ENCODE data around the gene SSNA1.
A peak's percentile ranks its signal among the peaks of the same experiment; 100 is the strongest.

SSNA1 gene

GRCh38 chr9:137168904-137169856, 19.3 kb upstream of the SSNA1 start:
- no peak for DNase-seq

- DNase-seq = no peak
Observed at GRCh38 chr9:137169896-137170358, 18.5 kb upstream of the SSNA1 start, which contains the start of gene LRRC26. TSS of gene LRRC26 (minus strand) at chr9:137170051. CDS start at chr9:137169943, 108 bp downstream.

DNA sequence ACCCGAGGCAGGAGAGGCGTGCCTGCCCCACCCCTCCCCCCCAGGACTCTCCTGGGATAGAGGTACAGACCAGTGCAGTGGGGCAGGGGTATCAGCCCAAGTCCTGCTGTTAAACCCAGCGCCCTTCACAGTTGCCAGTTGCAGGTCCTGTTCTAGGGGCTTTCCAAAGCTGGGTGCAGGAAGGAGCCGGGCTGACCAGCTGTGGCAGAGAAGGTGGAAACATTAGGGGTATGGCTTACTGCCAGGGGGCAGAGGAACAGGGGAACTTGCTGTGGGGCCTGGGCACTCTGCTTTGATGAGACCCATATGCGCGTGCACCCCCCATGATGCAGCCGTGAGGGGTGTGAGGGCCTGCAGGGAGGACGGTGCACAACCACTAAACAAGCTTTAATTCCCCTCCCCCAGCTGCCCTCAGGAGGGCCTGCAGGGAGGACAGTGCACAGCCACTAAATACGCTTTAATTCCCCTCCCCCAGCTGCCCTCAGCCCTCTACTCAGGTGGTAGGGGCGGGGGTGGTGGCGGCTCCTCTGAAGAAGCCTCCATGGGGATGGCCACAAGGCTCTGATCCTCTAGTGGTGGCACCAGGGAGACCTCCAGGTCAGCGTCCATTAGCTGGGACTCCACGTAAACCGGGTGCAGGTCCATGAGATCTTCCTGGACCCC, 17.9 kb upstream of the SSNA1 start:
- no peak for DNase-seq

DNA sequence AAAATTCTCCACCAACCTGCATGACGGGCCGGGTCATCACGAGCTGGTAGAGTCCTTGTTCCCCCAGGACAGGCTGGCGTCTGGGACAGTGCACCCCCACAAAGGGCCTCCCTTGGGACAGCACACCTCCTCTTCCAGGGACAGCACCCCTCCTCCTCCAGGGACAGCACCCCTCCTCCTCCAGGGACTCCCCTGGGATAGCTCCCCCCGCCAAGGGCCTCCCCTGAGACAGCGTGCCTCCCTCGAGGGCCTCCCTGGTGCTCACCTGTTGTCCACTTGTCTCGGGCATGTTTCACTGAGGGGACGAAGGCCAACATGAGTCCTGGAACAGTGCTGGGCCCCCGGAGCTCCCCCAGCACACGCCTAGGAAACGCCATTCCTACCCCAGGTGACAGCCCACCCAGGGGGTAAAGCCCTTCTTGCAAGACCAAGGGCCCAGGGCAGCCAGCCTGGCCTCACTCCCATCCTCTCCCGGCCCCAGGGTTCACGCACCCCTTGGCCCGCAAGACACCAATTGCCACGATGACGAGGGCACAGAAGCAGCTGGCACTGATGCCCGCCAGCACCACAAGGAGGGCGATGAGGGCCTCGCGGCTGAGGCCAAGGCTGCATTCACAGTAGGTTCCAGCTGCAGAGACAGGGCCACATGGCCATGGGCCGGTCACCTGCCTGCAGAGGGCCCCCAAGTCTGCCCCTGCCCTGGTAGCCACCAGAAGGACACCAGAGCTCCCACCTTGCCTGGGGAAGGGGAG, 17.2 kb upstream of the SSNA1 start:
- DNase-seq = no peak

DNA sequence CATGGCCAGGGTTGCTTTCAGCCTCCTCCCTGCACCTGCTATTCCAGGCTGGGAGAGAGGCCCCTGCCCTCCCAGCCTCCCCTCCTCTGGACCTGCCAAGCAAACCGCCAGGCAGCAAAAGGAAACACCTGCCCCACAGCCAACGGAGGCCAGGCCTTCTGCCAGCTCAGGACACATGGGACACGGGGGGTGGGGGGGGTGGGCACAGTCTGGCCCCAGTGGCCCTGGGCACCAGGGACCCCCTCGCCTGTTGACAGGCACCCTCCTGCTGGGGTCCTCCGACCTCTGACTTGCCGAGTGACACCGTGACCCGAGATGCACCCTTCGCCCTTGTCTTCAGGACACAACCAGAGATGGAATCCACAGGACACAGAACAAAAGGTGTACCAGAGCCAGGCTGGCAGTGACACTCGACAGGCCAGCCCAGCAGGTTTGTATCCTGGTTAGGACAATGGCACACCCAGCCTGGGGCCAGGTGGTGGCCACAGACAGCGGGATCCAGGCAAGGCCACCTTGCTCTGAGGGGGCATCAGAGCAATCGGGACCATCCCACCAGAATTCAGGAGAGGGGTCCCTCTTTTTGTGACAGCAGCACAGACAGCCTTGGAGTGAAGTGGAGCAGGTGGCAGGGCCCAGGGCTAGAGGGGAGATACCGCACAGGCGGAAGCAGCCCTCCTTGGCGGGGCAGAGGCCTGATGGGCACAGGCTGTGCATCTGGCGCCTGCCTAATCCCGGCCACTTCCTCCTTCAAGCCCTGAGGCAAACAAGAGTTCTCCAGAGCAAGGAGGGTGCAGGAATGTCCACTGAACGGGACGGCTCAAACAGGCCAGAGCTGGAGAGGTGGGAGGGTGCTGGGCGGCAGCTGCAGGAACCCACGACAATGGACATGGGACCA, 15.3 kb upstream of the SSNA1 start:
- no peak for DNase-seq

DNA sequence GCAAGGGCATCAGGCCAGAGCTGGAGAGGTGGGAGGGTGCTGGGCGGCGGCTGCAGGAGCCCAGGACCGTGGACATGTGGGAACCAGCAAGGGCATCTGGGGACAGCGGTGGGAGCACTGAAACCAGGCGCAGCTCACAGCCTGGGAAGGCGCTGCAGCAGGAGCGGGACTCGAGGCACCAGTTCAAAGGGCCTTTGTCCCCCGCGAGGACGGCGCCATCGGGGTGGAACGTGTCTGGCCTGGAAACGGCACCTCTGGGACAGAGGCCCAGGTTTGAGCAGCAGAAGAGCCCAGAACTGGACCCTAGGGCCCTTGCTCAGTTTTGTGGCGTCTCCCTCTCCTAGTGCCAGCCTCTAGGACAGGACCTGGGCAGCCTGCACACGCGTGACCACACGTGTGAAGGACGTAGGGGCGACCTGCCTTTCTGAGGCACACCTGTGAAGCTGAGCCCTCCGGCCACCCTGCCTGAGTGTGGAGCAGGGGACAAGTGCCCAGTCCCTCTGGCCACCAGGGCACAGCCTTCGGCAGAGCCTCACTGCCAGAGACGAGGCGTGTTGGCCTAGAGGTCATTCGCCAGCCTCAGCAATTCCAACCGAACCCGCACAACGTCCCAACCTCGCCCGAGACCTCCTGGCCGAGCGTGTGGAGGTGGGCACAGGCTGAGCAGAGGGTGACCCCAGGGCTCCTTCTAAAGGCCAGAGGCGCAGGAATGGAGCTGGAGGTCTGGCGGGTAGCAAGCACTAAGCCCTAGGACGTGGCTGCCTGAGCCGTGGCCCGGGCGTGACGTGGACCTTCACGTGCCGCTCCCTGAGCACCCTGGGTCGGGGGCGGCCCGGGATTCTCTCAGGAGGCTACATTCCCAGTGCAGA, 14.4 kb upstream of the SSNA1 start:
- DNase-seq = no peak

GRCh38 chr9:137174722-137175293, 13.7 kb upstream of the SSNA1 start:
- DNase-seq = no peak

DNA sequence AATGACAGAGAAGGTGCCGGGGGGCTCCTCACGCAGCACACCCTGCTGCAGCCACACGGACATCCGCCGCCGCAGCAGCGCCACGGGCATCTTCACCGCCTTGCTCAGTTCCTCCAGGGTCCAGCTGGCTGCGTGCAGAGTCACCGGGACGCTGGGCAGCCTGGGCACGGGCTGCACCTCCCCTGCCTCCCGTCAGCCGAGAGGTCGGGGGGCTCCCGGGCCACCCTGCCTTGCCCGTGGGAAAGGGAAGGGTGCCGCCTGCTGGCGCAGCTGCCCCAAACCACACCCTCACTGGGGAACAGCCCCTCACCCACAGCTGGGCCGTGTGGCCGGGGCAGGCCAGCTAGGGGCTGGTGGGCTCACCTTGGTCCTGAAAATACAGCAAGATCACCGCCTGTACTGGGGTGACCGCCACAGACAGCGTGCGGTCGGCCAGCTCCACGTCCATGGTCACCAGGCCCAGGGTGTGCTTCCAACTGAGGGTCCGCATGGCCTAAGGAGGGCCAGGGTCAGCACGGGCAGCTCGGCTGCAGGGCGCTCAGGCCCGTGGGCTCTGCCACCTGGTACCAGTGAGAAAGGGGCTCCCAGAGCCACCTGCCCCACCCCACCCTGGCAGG, 13.0 kb upstream of the SSNA1 start:
- DNase-seq = no peak

DNA sequence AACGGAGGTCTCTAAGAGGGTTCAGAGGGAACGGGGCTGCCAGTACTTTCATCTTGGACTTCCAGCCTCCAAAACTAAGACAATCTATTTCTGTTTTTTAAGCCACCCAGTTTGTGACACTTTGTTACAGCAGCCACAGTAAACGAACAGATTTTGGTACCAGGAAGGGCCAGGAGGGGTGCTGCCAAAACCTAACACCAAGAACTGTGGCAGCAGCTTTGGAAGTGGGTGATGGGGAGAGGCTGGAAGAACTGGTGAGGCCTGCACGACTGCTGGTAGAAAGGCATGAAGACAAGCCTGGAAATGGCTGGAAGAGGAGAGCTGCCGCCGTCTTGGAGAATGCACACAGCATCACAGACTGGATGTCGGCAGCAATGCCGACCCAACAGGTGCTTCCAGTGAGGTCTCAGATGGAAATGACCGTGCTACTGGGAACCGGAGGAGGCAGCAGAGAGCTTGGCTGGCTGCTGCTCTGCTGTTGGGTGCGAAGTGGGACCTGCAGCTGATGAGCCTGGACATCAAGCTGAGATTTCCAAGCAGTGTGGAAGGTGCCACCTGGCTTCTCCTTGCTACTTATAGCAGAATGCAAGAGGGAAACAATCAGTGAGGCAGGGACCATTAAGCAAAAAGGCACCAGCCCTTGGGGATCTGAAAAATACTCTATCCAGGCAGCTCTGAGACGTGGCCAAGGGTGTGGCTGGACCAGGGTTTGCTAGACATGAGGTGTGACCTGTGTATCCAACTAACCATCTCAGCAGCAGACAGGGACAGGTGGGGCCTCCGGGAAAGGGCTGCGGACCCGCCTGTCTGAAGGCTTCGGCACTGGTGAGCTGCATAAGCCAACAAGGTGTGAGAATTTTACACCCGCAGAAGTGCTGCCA, 11.9 kb upstream of the SSNA1 start:
- peak; percentile 19 for DNase-seq

GRCh38 chr9:137178201-137178938, 10.1 kb upstream of the SSNA1 start:
- DNase-seq = no peak

DNA sequence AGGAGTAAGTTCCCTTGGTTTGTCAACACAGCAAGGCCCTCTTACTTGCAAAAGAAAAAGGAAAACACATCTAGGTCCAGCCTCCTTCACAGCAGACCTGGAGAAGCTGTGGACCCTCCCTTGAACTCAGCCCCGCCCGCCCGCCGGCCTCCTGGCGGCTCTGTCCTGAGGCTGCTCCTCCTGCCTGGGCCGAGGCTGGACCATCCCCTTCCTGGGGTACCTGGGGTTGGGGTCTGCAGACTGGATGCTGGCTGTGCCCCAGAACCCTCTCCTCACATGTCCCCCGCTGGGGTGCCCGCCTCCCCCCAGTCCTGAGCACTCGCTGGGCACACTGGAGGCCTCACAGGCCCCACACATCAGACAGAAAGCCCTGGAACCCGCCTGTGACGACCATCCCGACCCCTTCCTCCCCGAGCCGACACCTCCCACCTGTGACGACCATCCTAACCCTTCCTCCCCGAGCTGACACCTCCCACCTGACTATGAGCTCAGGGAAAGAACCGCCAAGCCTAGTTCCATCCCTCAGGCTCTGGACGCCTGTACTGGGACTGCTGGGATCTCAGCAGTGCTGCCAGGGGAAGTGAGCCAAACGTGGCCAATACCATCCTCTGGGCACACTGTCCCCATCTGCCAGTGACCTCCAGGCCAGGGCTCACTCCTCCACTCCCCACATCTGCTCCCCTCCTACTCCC, 9.4 kb upstream of the SSNA1 start:
- no peak for DNase-seq

DNA sequence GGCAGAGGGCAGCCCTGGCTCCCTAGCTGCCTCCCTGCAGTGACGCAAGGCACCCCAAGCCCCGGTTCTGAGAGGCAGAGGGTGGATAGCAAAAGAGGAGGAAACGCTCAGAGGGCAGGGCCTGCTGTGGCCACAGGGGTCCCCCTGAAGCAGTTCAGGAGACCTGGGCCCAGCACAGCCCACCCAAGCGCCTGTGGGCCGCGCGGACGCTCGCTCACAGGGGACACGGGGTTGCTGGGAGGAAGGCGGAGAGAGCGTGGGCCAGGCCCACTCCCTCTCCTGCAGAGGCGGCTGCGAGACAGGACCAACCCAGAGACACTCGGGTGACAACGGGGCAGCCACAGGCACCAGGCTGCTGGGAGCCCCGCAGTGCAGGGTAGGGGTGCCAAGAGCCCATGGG, 8.7 kb upstream of the SSNA1 start:
- no peak for DNase-seq

DNA sequence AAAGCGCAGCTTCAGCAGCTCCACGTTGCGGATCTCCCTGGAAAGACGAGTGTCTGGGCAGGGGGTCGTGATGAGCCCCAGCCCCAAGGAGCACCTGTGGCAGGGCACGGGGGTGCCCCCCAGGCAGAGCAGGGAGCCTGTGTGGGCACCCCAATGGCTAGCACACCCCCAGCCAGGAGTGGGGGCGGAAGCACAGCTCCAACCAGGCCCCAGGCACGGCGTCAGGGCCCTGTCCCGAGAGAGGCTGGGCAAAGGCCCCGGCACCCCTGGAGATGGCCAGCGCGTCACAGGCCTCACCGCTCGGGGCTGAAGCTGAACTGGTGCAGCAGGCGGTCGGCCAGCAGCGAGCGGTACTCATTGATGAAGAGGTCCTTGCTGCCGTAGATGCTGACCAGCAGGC, 8.0 kb upstream of the SSNA1 start:
- DNase-seq = no peak

GRCh38 chr9:137181680-137182079, 6.8 kb upstream of the SSNA1 start:
- no peak for DNase-seq

GRCh38 chr9:137182836-137183235, 5.6 kb upstream of the SSNA1 start:
- DNase-seq = no peak

- DNase-seq = no peak
Observed at GRCh38 chr9:137183980-137184595, 4.4 kb upstream of the SSNA1 start.

DNA sequence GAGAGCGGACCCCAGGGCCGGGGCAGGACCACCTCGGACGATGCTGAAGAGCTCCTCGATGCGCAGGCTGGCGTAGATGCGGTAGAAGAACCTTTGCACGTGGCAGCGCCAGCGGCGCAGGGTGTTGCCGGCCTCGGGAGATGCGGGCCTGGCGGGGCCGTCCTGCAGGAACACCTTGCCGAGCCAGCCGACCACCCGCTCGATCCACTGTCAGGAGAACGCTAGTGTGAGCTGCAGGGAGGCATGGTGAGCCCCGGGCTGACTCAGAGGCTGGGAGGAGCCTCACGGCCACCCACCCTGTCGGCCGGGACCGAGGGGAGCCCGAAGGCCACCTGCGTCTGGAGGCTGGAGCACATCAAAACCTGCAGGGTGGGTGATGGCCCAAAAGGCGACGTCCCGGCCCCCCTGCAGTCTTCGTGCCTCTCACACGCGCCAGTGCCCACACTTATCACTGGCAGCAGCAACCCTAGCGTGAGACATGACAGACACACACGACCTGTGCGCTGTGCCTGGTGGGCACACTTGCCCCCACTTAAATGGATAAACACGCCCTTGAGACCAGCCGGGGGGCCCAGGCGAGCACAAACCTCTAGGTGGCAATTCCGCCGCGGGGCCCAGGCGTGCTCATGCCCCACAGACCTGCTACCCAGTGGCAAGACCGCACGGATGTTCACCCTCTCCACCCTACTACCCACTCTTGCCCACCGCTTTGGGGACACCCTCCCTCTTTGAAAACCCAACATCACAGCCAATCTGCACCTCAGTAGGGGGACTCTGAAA, 3.4 kb upstream of the SSNA1 start:
- DNase-seq = no peak
